ENCODE results near the gene CRIP1.

Gene CRIP1

GRCh38 chr14:105469456-105470349 lies 17.0 kb upstream of the CRIP1 start:
- FAIRE-seq (no peak), DNase-seq (ENCODE audit: low spot score) (no peak)

DNA sequence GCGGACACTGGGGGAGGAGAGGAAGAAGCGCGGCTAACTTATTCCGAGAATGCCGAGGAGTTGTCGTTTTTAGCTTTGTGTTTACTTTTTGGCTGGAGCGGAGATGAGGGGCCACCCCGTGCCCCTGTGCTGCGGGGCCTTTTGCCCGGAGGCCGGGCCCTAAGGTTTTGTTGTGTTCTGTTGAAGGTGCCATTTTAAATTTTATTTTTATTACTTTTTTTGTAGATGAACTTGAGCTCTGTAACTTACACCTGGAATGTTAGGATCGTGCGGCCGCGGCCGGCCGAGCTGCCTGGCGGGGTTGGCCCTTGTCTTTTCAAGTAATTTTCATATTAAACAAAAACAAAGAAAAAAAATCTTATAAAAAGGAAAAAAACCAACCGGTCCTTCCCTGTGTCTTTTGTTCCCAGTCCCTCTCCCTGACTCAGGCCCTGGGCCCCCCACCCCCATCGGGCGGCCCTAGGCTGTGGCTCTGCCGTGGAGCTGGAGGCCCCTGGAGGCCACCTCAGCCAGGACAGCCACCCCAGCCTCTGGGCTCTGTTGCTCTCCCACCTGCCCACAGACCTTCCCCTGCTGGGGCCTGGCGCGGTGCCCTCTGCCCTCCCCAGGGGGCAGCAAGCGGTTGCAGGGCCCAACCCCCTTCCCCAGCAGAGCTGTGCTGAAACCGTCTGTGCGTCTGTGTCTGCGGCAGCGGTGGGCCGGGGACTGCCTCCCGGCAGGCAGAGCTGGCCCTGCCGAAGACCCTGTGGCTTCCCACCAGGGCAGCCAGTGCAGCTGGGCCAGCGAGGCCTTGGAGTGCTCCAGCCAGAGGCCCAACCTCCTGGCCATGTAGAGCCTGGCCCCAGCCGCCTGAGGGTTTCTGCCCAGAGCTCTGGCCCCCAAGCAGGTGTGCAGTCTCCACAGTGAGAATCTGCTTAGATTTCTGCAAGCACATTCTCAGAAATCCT lies 16.1 kb upstream of the CRIP1 start:
- DNase-seq (ENCODE audit: low spot score) (no peak), FAIRE-seq (no peak)

DNA sequence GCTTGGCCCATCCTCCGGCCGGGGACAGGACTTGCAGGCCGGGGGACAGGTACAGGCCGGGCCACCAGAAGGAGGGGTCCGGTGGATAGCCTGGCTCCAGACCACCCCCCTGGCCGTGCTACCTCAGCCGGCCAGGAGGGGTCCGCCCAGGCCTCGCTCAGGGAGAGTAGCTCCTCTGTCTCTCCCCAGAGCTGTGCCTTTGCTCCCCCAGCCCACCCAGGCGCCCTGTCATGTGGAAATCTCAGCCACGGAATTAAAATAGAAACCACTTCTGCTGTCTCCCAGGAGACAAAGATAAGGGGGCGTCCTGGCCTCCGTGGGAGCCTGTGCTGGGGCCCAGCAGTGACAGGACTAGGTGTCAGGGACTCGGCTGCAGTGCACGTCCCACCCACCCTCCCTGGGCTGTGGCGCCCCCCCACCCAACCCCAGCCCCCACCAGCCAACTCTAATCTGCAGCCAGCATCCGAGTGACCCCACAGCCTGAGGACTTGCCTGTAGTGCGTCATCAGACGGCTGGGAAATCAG lies 15.3 kb upstream of the CRIP1 start:
- DNase-seq (ENCODE audit: low spot score) (no peak), FAIRE-seq (no peak)

DNA sequence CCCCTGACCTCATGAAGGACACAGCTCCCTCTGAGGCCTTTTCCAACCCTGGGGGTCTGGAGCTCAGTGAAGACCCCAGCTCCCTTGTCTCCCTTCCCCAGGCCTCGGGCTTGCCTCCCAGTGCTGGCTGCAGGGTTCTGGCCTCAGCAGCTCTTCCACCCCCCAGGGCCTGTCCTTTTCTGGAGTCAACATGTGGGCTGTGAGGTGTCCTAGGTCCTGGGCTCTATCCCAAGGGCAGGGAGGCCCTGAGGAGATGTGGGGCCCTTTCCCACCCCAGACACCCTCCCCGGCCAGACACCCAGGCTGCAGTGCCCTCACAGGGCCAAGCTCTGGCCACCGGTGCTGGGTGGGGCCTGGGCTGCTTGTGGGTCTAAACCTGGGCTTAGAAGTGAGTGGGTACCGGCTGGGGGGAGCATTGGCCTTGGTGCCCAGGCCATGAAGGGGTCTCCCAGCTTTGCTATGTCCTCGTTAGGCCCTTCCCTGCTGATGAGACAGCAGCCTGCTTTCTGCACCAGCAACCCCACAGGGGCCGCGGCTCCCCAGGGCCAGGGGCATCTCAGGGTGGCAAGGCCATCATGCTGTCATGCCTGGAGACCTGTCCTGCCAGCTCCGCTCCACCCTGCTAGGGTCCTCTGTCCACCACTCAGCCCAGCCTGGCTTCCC lies 14.7 kb upstream of the CRIP1 start:
- DNase-seq (ENCODE audit: low spot score) (no peak), FAIRE-seq (no peak)

DNA sequence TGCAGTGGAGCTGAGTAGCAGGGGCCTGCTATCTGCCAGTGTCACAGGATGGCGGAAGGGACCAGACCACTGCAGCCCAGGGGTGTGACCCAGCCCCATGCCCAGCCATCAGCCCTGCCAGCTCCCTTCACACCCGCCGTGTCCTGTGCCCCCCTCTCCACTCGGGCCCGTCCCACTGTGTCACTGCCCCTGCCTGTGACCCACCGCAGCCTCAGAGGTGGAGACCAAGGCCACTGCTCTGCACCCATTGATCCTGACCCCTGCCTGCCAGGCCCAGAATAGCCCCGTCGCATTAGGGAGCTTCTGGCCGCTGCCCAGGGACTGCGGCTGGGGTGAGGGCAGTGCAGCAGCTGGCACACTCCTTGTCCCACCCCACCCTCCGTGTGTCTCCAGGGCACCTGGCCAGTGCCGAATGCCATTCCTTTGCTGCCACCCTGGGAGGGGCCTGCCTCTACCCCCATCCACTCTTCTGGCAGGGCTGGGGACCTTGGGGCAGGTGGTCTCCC lies 14.1 kb upstream of the CRIP1 start:
- DNase-seq (ENCODE audit: low spot score) (no peak), FAIRE-seq (no peak)

DNA sequence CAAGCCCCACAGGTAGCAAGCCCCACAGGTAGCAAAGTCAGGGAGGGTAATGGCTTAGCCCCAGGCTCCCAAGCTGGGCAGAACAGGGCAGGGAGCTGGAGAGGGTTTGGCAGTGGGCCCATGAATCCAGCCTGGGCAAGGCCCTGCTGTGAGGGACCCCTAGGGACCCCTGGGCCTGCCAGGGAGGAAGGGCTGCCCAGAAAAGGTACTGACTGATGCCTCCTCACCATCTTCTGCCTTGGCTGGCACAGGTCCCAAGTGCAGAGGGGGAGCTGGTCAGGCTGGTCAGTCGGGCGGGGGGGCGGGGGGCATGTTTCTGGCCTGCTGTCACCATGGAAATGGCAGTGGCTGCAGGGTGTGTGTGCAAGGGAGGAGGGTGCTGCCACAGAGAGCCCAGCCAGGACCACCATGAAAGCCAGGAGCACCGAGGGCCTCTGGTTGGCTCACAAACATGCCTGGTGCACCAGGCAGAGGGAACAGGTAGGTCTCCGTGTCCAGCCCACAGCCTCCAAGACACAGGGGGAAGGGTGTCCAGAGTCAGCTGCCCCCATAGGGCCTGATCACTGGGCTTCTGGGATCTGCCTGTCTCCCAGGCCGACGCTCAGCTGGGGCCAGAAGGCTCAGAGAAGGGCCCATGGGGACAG lies 13.5 kb upstream of the CRIP1 start:
- FAIRE-seq (no peak), DNase-seq (ENCODE audit: low spot score) (no peak)

- DNase-seq (ENCODE audit: low spot score) (peak; percentile 57), FAIRE-seq (no peak)
Observed at GRCh38 chr14:105473677-105474482, 12.8 kb upstream of the CRIP1 start.

GRCh38 chr14:105474483-105475268 lies 12.0 kb upstream of the CRIP1 start, which contains the start of gene CRIP2:
TSS of gene CRIP2 (plus strand) at chr14:105474821. CDS start at chr14:105474863, 42 bp downstream.
- DNase-seq (ENCODE audit: low spot score) (no peak), FAIRE-seq (no peak)

GRCh38 chr14:105475269-105476096 lies 11.2 kb upstream of the CRIP1 start:
- DNase-seq (ENCODE audit: low spot score) (peak; percentile 36), FAIRE-seq (no peak)

GRCh38 chr14:105476097-105476830 lies 10.4 kb upstream of the CRIP1 start:
- FAIRE-seq (no peak), DNase-seq (ENCODE audit: low spot score) (peak; percentile 14)

GRCh38 chr14:105476831-105477659 lies 9.6 kb upstream of the CRIP1 start:
- no peak for DNase-seq (ENCODE audit: low spot score)
- no peak for FAIRE-seq

- DNase-seq (ENCODE audit: low spot score): no peak
- no peak for FAIRE-seq
Observed at GRCh38 chr14:105477660-105478397, 8.9 kb upstream of the CRIP1 start.

GRCh38 chr14:105478398-105479251 lies 8.1 kb upstream of the CRIP1 start:
- FAIRE-seq (no peak), DNase-seq (ENCODE audit: low spot score) (no peak)

DNA sequence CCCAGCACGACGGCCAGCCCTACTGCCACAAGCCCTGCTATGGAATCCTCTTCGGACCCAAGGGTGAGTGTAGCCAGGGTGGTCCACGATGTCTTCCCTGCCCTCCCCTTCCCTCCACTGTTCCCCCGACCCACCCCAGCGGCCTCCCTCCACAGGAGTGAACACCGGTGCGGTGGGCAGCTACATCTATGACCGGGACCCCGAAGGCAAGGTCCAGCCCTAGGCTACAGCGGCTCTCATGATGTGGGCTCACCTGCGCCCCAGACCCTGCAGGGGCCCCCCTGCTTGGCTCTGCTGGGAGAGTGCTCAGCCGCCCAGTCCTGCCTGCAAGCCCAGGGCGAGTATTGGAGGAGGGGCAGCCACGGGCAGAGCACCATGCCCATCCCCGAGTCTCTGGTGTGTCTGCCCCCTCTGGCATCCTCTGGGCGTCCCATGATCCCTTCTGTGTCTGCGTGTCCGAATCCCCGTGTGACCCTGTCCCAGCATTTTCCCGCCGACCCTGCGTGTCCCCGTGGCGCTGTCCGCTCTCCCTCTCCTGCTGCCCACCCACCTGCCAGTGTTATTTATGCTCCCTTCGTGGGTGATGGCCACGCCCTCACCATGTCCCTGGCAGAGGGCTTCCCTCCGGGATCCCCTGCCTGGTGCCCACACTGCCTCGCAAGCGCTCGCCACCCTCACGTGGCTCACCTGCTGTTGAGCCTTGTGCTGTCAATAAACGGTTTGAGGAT lies 7.1 kb upstream of the CRIP1 start:
- no peak for DNase-seq (ENCODE audit: low spot score)
- no peak for FAIRE-seq

Measured in RCC 7860 (cell line).